ENCODE measurements around the gene SLC25A23.
A peak's percentile ranks its signal among the peaks of the same experiment; 100 is the strongest.
"Not testable (repeated sequence)": the region's sequence is repeated elsewhere in the genome, so short reads cannot be mapped to it uniquely, and the experiment has no call there.

SLC25A23 gene

GRCh38 chr19:6453951-6454565 lies 5.5 kb downstream of the SLC25A23 start:
- DNase-seq, result no peak

GRCh38 chr19:6452899-6453298 lies 6.7 kb downstream of the SLC25A23 start:
- no peak for DNase-seq

- DNase-seq, result no peak
These were observed 7.4 kb downstream of the SLC25A23 start for GRCh38 chr19:6452223-6452614.

DNA sequence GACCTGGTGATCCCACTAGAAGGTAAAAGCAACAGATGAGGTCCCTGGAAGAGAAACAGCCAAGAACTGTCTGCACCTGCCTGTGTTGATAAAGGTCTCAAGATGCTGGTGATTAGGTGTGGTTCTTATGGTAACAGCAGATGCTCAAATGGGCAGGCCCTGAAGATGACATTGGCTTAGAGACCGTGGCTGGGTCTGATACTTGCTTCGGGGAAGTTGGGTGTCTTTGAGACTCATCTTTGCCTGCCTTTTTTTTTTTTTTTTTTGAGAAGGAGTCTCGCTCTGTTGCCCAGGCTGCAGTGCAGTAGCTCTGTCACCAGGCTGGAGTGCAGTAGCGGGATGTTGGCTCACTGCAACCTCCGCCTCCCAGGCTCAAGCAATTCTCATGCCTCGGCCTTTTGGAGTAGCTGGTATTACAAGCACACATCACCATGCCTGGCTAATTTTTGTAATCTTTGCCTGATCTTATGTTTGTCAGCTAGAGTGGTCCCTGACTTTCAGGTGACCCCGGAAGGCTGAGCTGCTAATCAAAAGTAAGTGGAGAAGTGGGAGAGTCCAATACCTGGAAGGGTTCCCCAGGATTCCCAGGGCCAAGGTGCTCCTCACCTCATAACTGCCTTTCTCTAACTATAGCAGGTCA lies 7.9 kb downstream of the SLC25A23 start:
- DNase-seq, result no peak

- DNase-seq, result no peak
These were observed 9.4 kb downstream of the SLC25A23 start for GRCh38 chr19:6450166-6450565.

- DNase-seq, result no peak
These were observed 11.5 kb downstream of the SLC25A23 start for GRCh38 chr19:6448045-6448444.

GRCh38 chr19:6446452-6446851 lies 13.1 kb downstream of the SLC25A23 start:
- DNase-seq, result no peak

DNA sequence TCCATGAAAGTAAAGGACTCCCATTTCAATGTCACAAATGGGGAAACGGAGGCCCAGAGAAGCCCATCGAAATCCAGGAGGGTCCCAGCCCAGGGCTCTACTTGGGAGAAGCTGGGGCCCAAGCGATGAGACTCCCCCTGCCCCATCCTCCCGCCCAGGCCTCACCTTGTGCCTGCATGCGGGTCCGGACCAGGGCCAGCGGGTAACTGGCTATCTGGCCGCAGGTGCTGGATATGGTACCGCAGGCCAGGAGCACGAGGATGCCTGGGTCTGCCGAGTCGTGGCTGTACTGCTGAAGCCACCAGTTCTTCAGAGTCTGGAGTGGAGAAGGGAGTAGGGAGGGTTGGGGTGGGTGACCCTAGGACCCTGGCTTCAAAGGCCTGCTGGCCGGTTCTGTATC lies 15.6 kb downstream of the SLC25A23 start:
- DNase-seq, result no peak

GRCh38 chr19:6442087-6442688 lies 17.4 kb downstream of the SLC25A23 start:
- no peak for DNase-seq

DNA sequence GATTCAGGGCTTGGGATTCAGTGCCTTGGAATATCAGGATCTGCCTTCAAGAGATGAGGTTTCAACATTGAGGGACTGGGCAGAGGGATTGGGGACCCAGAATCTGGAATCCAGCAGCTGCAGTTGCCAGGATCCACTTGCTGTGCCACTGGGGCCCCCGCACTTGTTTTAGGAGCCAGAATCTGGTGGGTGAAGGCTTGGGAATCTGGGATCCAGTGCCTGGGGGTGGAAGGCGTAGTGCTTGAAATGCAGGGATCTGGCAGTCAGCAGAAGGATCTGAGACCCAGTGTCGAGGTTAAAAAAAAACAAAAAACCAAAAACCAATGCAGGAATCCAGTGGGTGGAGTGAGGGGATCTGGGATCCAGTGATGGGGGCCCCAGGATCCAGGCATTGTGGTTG lies 18.7 kb downstream of the SLC25A23 start:
- no peak for DNase-seq

DNA sequence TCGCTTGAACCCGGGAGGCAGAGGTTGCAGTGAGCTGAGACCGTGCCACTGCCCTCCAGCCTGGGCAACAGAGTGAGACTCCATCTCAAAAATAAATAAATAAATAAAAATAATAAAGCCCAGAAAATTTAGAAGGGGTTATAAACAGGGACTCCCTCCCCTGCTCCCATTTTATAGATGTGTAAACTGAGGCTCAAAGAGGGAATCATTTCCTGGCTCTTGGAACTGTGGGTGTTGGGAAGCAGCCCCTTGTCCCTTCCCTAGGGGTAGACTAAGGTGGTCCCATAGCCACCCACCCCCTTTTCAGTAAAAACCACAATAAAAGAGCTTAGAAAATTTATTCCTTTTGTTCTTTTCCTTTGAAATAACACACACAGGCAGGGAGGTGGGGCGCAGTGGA lies 19.8 kb downstream of the SLC25A23 start:
- DNase-seq, result no peak

- DNase-seq, result no peak
These were observed 25.9 kb downstream of the SLC25A23 start, which contains the start of gene SLC25A41 for GRCh38 chr19:6433663-6434062. TSS of gene SLC25A41 (minus strand) at chr19:6433763. CDS start at chr19:6433693, 70 bp downstream.

GRCh38 chr19:6433165-6433564 lies 26.4 kb downstream of the SLC25A23 start:
- DNase-seq, result no peak

GRCh38 chr19:6431891-6432290 lies 27.7 kb downstream of the SLC25A23 start:
- no peak for DNase-seq

- DNase-seq, result no peak
These were observed 30.0 kb downstream of the SLC25A23 start for GRCh38 chr19:6429419-6430221.

GRCh38 chr19:6428692-6429418 lies 30.7 kb downstream of the SLC25A23 start:
- DNase-seq, result not testable (repeated sequence)

DNA sequence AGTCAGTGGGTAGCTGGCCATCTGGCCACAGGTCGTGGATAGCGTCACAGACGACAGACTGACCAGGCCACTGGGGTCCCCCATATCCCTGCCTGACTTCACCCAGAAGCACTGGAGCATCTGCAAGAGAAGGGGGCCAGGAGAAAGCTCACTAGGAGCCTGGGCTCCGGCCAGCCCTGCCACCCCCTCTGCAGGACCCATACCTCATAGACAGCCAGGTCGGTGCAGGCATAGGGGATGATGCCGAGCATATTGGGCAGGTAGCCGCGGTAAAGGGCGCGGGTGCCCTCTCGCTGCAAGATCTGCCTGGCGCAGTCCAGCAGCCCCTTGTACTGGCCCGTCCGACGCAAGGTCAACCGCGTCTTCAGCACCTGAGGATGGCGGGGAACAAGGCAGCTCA lies 32.5 kb downstream of the SLC25A23 start:
- DNase-seq, result no peak

DNA sequence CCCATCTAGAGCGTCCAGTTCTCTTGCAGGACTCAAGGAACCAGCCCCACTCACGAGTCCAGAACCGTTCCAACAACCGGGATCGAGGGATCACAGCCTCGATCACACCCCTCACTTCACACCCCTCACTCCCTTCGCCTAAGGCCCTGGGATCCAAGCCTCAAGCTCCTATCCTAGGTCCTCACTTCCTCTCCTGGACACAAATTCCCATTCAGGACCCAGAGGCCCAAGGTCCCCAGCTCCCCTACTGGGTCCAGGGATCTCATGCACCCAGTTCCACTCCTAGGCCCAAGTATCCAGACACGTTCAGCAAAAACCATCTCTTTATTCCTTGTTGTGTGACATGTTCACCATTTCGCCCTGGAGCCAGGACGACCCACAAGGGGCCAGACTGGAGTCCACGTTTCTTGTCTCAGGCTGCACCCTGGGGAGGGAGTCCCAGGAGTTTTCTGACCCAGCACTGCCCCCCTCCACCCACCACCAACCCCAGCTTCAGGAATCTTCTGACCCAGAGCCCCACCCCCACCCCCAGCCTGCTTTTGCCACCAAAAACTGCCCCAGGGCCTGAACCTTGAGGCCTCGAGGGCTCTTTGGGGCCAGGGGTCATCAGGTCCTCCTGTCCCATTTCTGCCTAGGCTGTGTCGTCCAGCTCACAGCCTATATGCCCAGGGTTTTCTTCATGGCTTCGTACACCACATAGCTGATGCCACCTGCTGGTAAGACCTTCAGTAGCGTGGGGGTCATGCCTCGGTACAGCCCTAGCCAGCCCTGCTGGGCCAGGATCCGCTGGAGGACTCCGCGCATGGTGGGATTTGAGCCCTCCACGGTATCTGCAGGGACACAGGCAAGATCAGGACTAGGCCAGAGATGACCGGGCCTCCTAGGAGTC lies 33.6 kb downstream of the SLC25A23 start:
- DNase-seq, result no peak

GRCh38 chr19:6424939-6425731 lies 34.5 kb downstream of the SLC25A23 start:
- peak; percentile 100 for DNase-seq

GRCh38 chr19:6424195-6424938 lies 35.2 kb downstream of the SLC25A23 start, which contains the start of gene KHSRP:
TSS of gene KHSRP (minus strand) at chr19:6424811. CDS start at chr19:6424701, 110 bp downstream.
- DNase-seq, result no peak

All from NCI-H1105 treated with DMSO at 0.1 percent for 48 hours (cell line).